Endothelial cell of umbilical vein (primary cell): ENCODE measurements around the gene TRAF3. TPM values are rescaled to one million over a fixed set of nuclear protein-coding genes. Genes with fewer than 3 reads are reported as not detected.

Experiments used
- BruUV-seq: library from RNA; stranded (reverse); fragments of 400-500 nt; replicated peaks from 2 replicates; lab custom pipeline; 2021; lab: Mats Ljungman, UMichigan
- CTCF ChIA-PET: fragments of 300-600, 350-600 bp; sonication (Branson Sonifier 250); formaldehyde crosslinking; loops from one replicate; lab custom pipeline; 2021; ENCODE audit warnings: antibody characterized with exemption, inconsistent platforms; lab: Charles Lee
- POLR2A ChIA-PET: fragments of 300-600, 350-600 bp; sonication (Branson Sonifier 250); formaldehyde crosslinking; loops from one replicate; lab custom pipeline; 2021; ENCODE audit warnings: antibody characterized with exemption, inconsistent platforms; lab: Charles Lee
- DNase-seq: peaks from one replicate; pipeline ENCODE4 v3.0.0-alpha.2; 2011; ENCODE audit warnings: low read depth, low spot score
- FAIRE-seq: peaks from 2 replicates; lab custom pipeline; 2011; peaks lifted over from hg19 to GRCh38; lab: Jason Lieb, UNC
- H2AFZ ChIP-seq: 2 replicates; pipeline ENCODE4 v1.6.0; 2012; ENCODE audit warnings: low read depth, low read length, control low read depth, inconsistent platforms
- H3K27ac ChIP-seq: 2 replicates; pipeline ENCODE4 v1.5.1; 2011; ENCODE audit warnings: low read depth, mild to moderate bottlenecking, control low read depth, low read length, moderate library complexity; ENCODE audit not compliant: insufficient read depth
- H3K27me3 ChIP-seq, 2 experiments: 2 replicates each; pipeline versions ENCODE4 v1.6.0 to v1.6.1; 2011; ENCODE audit warnings: low read length in 2 of 2, mixed read lengths in 1 of 2; ENCODE audit not compliant: control insufficient read depth in 2 of 2, insufficient read depth in 2 of 2
- H3K36me3 ChIP-seq, 2 experiments: 2 replicates in 1 of 2; 3 replicates in 1 of 2; pipeline ENCODE4 v1.5.1; 2011; ENCODE audit warnings: low read length in 2 of 2, mild to moderate bottlenecking in 1 of 2, moderate library complexity in 1 of 2; ENCODE audit not compliant: control insufficient read depth in 2 of 2, insufficient read depth in 2 of 2; ENCODE audit errors: extremely low read depth in 1 of 2
- H3K4me1 ChIP-seq: 3 replicates; pipeline ENCODE4 v1.5.1; 2011; ENCODE audit warnings: mild to moderate bottlenecking, low read length; ENCODE audit not compliant: control insufficient read depth, insufficient read depth; ENCODE audit errors: extremely low read depth
- H3K4me2 ChIP-seq: 2 replicates; pipeline ENCODE4 v1.6.1; 2011; ENCODE audit warnings: low read length, control low read depth, mixed read lengths; ENCODE audit not compliant: insufficient read depth
- H3K4me3 ChIP-seq, 3 experiments: fragments of 200-600 bp in 1 of 3; sonication (generic), shearing (Covaris generic) in 1 of 3; replicated peaks in 1 of 3; 2 replicates each; pipeline ENCODE4 v1.5.1; 2011 to 2016; ENCODE audit warnings: control low read depth in 3 of 3, low read length in 3 of 3, mild to moderate bottlenecking in 2 of 3, inconsistent platforms in 1 of 3, low read depth in 1 of 3, moderate library complexity in 1 of 3; ENCODE audit not compliant: insufficient read depth in 1 of 3
- H3K79me2 ChIP-seq: 2 replicates; pipeline ENCODE4 v1.6.0; 2012; ENCODE audit warnings: low read length, inconsistent platforms; ENCODE audit not compliant: control insufficient read depth, insufficient read depth
- H3K9ac ChIP-seq: replicated peaks from 2 replicates; pipeline ENCODE3; 2011; ENCODE audit warnings: low read length, control low read depth; ENCODE audit not compliant: insufficient read depth; ENCODE audit errors: extremely low read depth
- H3K9me1 ChIP-seq: replicated peaks from 3 replicates; pipeline ENCODE4 v1.6.0; 2011; ENCODE audit warnings: mild to moderate bottlenecking, low read length; ENCODE audit not compliant: control insufficient read depth, insufficient read depth; ENCODE audit errors: extremely low read depth
- H3K9me3 ChIP-seq: replicated peaks from 2 replicates; pipeline ENCODE4 v1.5.1; 2012; ENCODE audit warnings: low read length, inconsistent platforms; ENCODE audit not compliant: control insufficient read depth, insufficient read depth
- H4K20me1 ChIP-seq: replicated peaks from 2 replicates; pipeline ENCODE3; 2011; ENCODE audit warnings: mild to moderate bottlenecking, low read length; ENCODE audit not compliant: control insufficient read depth, insufficient read depth; ENCODE audit errors: extremely low read depth
- CTCF ChIP-seq, 2 donors: IDR thresholded peaks; 1 replicate in 1 of 2; 2 replicates in 1 of 2; pipeline ENCODE4 v1.5.1; 2011; ENCODE audit warnings: low read length in 2 of 2, mild to moderate bottlenecking in 2 of 2, moderate library complexity in 2 of 2, control low read depth in 1 of 2, inconsistent platforms in 1 of 2, low read depth in 1 of 2; ENCODE audit not compliant: insufficient read depth in 1 of 2; ENCODE audit errors: extremely low read depth in 1 of 2
- EZH2 ChIP-seq: IDR thresholded peaks from 2 replicates; pipeline ENCODE4 v1.6.1; 2012; ENCODE audit warnings: borderline replicate concordance, low read depth, mild to moderate bottlenecking, moderate library complexity, low read length, inconsistent platforms; ENCODE audit not compliant: severe bottlenecking
- FOS ChIP-seq: IDR thresholded peaks from 2 replicates; pipeline ENCODE4 v1.6.1; 2011; ENCODE audit warnings: mild to moderate bottlenecking, low read length, moderate library complexity, borderline replicate concordance; ENCODE audit not compliant: insufficient read depth
- GATA2 ChIP-seq: IDR thresholded peaks from 2 replicates; pipeline ENCODE4 v1.7.0; 2011; ENCODE audit warnings: low read depth, mild to moderate bottlenecking, moderate library complexity, mixed read lengths, low read length; ENCODE audit not compliant: insufficient read length, insufficient read depth
- JUN ChIP-seq: IDR thresholded peaks from 2 replicates; pipeline ENCODE4 v1.6.1; 2011; ENCODE audit warnings: borderline replicate concordance, low read depth; ENCODE audit not compliant: insufficient read length, insufficient read depth
- MAX ChIP-seq: IDR thresholded peaks from 2 replicates; pipeline ENCODE4 v1.6.1; 2011; ENCODE audit not compliant: insufficient read depth, insufficient read length
- MYC ChIP-seq: IDR thresholded peaks from one replicate; pipeline ENCODE4 v1.6.1; 2011; ENCODE audit warnings: mild to moderate bottlenecking, low read depth, low read length
- POLR2A ChIP-seq: IDR thresholded peaks from 2 replicates; pipeline ENCODE4 v1.6.1; 2012; ENCODE audit warnings: low read depth, mild to moderate bottlenecking, control low read depth, low read length
- POLR2AphosphoS5 ChIP-seq: IDR thresholded peaks from 2 replicates; pipeline ENCODE4 v1.6.1; 2012; ENCODE audit warnings: low read depth, mild to moderate bottlenecking, control low read depth, low read length, moderate library complexity; ENCODE audit not compliant: insufficient read depth
- dilution Hi-C: fragments of 300-500 bp; cut with MboI; formaldehyde crosslinking; loops from one replicate; pipeline ENCODE4 v1.15.0; 2019; ENCODE audit warnings: low sequenced_read_pairs; ENCODE audit not compliant: extremely low pct_ligation_motif_present
- intact Hi-C: fragments of 100-400 bp; cut with micrococcal nuclease; formaldehyde crosslinking; loops from one replicate; pipeline ENCODE4 v1.10.0; 2022
- polyA plus RNA-seq, 4 experiments: library from polyadenylated mRNA; depleted of rRNA in 3 of 4; stranded (reverse) in 3 of 4; unstranded in 1 of 4; fragments of >200 nt; gene quantifications; 2 replicates each; pipeline versions ENCODE4 v1.2.1 to v1.2.3, GENCODE V29; 2011 to 2012; ENCODE audit warnings: missing spikeins in 1 of 4
- total RNA-seq: library from RNA; stranded (reverse); gene quantifications from 2 replicates; pipeline ENCODE4 v1.2.3, GENCODE V29; 2021

The TRAF3 gene
- total and polyA plus RNA-seq, 2 donors (not counting 3 experiments of a cell fraction or from before 2014, with no cell fraction given): 14.4 to 27.6 TPM

- Histone ChIP-seq H3K36me3 (peaks cover 0 to 15% of the 10 kb centered on the region in 2 experiments), H3K9ac (no peak overlapping the region), H3K27me3 (no peaks in the 10 kb centered on the region), H3K27ac (no peak overlapping the region), H3K79me2 (no peaks in the 10 kb centered on the region), H3K4me3 (no peak overlapping the region), H4K20me1 (no peaks in the 10 kb centered on the region), H3K9me3 (no peaks in the 10 kb centered on the region), H3K9me1 (no peaks in the 10 kb centered on the region), H2AFZ (no peak overlapping the region), H3K4me1 (no peaks in the 10 kb centered on the region), H3K4me2 (no peak overlapping the region)
- TSS peak; percentile 15 for BruUV-seq
- POLR2A ChIA-PET: no interaction called here
- dilution Hi-C loops: no loop called here
- CTCF ChIA-PET: no interaction called here
- TF ChIP-seq EZH2 (no peak), GATA2 (no peak), POLR2A (no peak), FOS (no peak), MAX (no peak), POLR2AphosphoS5 (no peak), MYC (no peak), JUN (no peak), CTCF (IDR thresholded peaks at IDR 0.05; ENCODE audit: extremely low read depth in 1 of 2, insufficient read depth in 1 of 2, low read depth in 1 of 2, low read length in 2 of 2) (no peak)
- intact Hi-C loops: no loop called here
- DNase-seq: no peak
- FAIRE-seq: no peak
Observed at GRCh38 chr14:102905116-102906108, 128.2 kb downstream of the TRAF3 start.
